Cardiac muscle cell (in vitro differentiated cells and primary cell): ENCODE measurements around the gene MATN4. TPM values are rescaled to one million over a fixed set of nuclear protein-coding genes. Genes with fewer than 3 reads are reported as not detected.
A peak's percentile ranks its signal among the peaks of the same experiment; 100 is the strongest.

Source experiments
- DNase-seq, 2 donors: peaks; one replicate each; pipeline versions ENCODE4 v3.0.0 to v3.0.0-alpha.2; 2010 to 2017; ENCODE audit warnings: low read depth in 1 of 2, low spot score in 1 of 2
- H3K27ac ChIP-seq: fragments of 200-600 bp; sonication (generic); 2 replicates; pipeline ENCODE4 v1.5.1; 2016
- H3K27me3 ChIP-seq: fragments of 200-600 bp; sonication (generic); 2 replicates; pipeline ENCODE4 v1.6.0; 2016; ENCODE audit warnings: control low read depth
- H3K36me3 ChIP-seq: fragments of 200-600 bp; sonication (generic); 2 replicates; pipeline ENCODE4 v1.5.1; 2016; ENCODE audit warnings: control low read depth
- H3K4me1 ChIP-seq: fragments of 200-600 bp; sonication (generic); 2 replicates; pipeline ENCODE4 v1.8.1; 2017; ENCODE audit warnings: low read depth, mild to moderate bottlenecking, mixed run types
- H3K4me3 ChIP-seq: fragments of 200-600 bp; sonication (generic); 2 replicates; pipeline ENCODE4 v1.5.1; 2016; ENCODE audit warnings: mild to moderate bottlenecking
- H3K9me3 ChIP-seq: fragments of 200-600 bp; sonication (generic); 2 replicates; pipeline ENCODE4 v1.5.1; 2017; ENCODE audit warnings: low read depth, mild to moderate bottlenecking, control low read depth
- CTCF ChIP-seq: IDR thresholded peaks from 2 replicates; pipeline ENCODE4 v1.5.1; 2012; ENCODE audit warnings: low read depth, mild to moderate bottlenecking, low read length
- polyA plus RNA-seq: library from polyadenylated mRNA; unstranded; fragments of >200 nt; fragmentation: Nextera tagmentation; extraction: Ambion mirVana; gene quantifications from 2 replicates; pipeline ENCODE4 v1.2.1, GENCODE V29; 2016
- total RNA-seq: library from RNA; depleted of rRNA; stranded (reverse); fragments of >200 nt; gene quantifications from 2 replicates; pipeline ENCODE4 v1.2.3, GENCODE V29; 2016

Gene MATN4
- total and polyA plus RNA-seq, 2 experiments from 2014 or later, result not detected

GRCh38 chr20:45315672-45316071 lies 7.6 kb upstream of the MATN4 start:
- no peak overlapping the region for H3K4me3 ChIP-seq
- DNase-seq, result no peak
- H3K27ac ChIP-seq, result no peak overlapping the region
- H3K27me3 ChIP-seq, result peaks cover 6% of the 10 kb centered on the region
- H3K9me3 ChIP-seq, result no peaks in the 10 kb centered on the region
- no peaks in the 10 kb centered on the region for H3K36me3 ChIP-seq
- TF ChIP-seq CTCF, result no peak
- no peaks in the 10 kb centered on the region for H3K4me1 ChIP-seq

GRCh38 chr20:45313943-45314342 lies 5.8 kb upstream of the MATN4 start:
- no peak overlapping the region for H3K27ac ChIP-seq
- peaks cover 6% of the 10 kb centered on the region for H3K27me3 ChIP-seq
- no peaks in the 10 kb centered on the region for H3K4me1 ChIP-seq
- no peaks in the 10 kb centered on the region for H3K36me3 ChIP-seq
- H3K9me3 ChIP-seq, result no peaks in the 10 kb centered on the region
- DNase-seq, result no peak
- no peak overlapping the region for H3K4me3 ChIP-seq
- TF ChIP-seq CTCF, result no peak

GRCh38 chr20:45313065-45313695 lies 5.1 kb upstream of the MATN4 start:
- Histone ChIP-seq H3K4me3 (no peak overlapping the region), H3K27me3 (peaks cover 6% of the 10 kb centered on the region), H3K4me1 (no peaks in the 10 kb centered on the region), H3K27ac (no peak overlapping the region), H3K36me3 (no peaks in the 10 kb centered on the region), H3K9me3 (no peaks in the 10 kb centered on the region)
- TF ChIP-seq CTCF, result no peak
- no peak for DNase-seq

GRCh38 chr20:45312241-45312640 lies 4.1 kb upstream of the MATN4 start:
- Histone ChIP-seq H3K4me1 (no peaks in the 10 kb centered on the region), H3K4me3 (no peak overlapping the region), H3K27ac (no peak overlapping the region), H3K36me3 (no peaks in the 10 kb centered on the region), H3K9me3 (no peaks in the 10 kb centered on the region), H3K27me3 (peaks cover 10% of the 10 kb centered on the region)
- no peak for TF ChIP-seq CTCF
- no peak for DNase-seq

GRCh38 chr20:45311589-45312211 lies 3.6 kb upstream of the MATN4 start:
- TF ChIP-seq CTCF, result peak; percentile 85
- no peaks in the 10 kb centered on the region for H3K9me3 ChIP-seq
- H3K36me3 ChIP-seq, result no peaks in the 10 kb centered on the region
- peaks cover 15% of the 10 kb centered on the region for H3K27me3 ChIP-seq
- H3K27ac ChIP-seq, result no peak overlapping the region
- H3K4me3 ChIP-seq, result no peak overlapping the region
- DNase-seq, result peak; percentile 65 to 72
- no peaks in the 10 kb centered on the region for H3K4me1 ChIP-seq
